ENCODE results near the gene LRBA. TPM values are rescaled to one million over a fixed set of nuclear protein-coding genes. Genes with fewer than 3 reads are reported as not detected.

LRBA gene
- polyA plus RNA-seq, 1 of the 3 experiments (the other 2 are of a cell fraction): 11.4 TPM

DNA sequence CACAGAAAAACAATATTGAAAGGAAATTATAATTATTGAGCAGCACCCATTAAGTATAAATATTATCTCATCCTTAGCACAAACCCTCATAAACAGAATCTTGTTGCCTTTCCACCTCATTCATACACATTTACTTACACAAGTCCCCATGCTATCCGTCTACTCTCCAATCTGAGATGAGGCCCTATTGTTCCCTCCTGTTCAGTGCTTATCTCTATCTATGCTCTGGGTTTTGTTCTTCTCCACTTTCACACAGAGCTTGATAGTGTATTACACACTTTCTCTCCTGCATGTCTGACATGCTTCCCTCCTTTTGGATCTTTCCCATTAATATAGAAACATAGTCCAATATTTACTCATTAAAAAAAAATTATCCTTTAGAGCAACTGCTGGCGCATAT, 671.3 kb downstream of the LRBA start:
- 94% methylated on average over 2 of the region's 2 CpGs for WGBS (ENCODE audit: low lambda C conversion rate)
- CTCF ChIA-PET: interaction anchor here (1.0 kb wide), 1 partner anchor 10 kb away, joined by 6 read pairs; no protein-coding TSS in a partner anchor
- POLR2A ChIA-PET: no interaction called here

GRCh38 chr4:150342945-150343344, 672.1 kb downstream of the LRBA start:
- 95% methylated on average over 2 of the region's 2 CpGs for WGBS (ENCODE audit: low lambda C conversion rate)
- TF ChIP-seq, protein P1, sequence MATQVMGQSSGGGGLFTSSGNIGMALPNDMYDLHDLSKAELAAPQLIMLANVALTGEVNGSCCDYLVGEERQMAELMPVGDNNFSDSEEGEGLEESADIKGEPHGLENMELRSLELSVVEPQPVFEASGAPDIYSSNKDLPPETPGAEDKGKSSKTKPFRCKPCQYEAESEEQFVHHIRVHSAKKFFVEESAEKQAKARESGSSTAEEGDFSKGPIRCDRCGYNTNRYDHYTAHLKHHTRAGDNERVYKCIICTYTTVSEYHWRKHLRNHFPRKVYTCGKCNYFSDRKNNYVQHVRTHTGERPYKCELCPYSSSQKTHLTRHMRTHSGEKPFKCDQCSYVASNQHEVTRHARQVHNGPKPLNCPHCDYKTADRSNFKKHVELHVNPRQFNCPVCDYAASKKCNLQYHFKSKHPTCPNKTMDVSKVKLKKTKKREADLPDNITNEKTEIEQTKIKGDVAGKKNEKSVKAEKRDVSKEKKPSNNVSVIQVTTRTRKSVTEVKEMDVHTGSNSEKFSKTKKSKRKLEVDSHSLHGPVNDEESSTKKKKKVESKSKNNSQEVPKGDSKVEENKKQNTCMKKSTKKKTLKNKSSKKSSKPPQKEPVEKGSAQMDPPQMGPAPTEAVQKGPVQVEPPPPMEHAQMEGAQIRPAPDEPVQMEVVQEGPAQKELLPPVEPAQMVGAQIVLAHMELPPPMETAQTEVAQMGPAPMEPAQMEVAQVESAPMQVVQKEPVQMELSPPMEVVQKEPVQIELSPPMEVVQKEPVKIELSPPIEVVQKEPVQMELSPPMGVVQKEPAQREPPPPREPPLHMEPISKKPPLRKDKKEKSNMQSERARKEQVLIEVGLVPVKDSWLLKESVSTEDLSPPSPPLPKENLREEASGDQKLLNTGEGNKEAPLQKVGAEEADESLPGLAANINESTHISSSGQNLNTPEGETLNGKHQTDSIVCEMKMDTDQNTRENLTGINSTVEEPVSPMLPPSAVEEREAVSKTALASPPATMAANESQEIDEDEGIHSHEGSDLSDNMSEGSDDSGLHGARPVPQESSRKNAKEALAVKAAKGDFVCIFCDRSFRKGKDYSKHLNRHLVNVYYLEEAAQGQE (IDR thresholded peaks at IDR 0.05; ENCODE audit: low read depth, low read length): no peak
- TF ChIP-seq RAD21 (IDR thresholded peaks at IDR 0.05; ENCODE audit: low read length) (no peak), FOSL2 (IDR thresholded peaks at IDR 0.05; ENCODE audit: borderline replicate concordance, low read depth) (no peak), USF2 (IDR thresholded peaks at IDR 0.05; ENCODE audit: borderline replicate concordance, low read depth, low read length) (no peak), CTCF (IDR thresholded peaks at IDR 0.05) (no peak)
- Histone ChIP-seq H3K9me2 (no peaks in the 10 kb centered on the region), H3K9ac (no peak overlapping the region), H3K79me2 (ENCODE audit: insufficient read depth) (no peaks in the 10 kb centered on the region), H3K4me1 (ENCODE audit: control insufficient read depth in 1 of 2, insufficient read depth in 2 of 2, low read depth in 1 of 2, low read length in 1 of 2) (peaks cover 1 to 4% of the 10 kb centered on the region in 2 experiments; a peak in 3 of 4 replicates), H3K27ac (ENCODE audit: low read depth in 2 of 2, low read length in 1 of 2) (no peak overlapping the region), H3K27me3 (ENCODE audit: insufficient read depth) (no peaks in the 10 kb centered on the region), H3K4me2 (no peak overlapping the region), H4K20me1 (ENCODE audit: insufficient read depth) (no peaks in the 10 kb centered on the region), H3K36me3 (replicated peaks in 1 of 2; ENCODE audit: control insufficient read depth in 1 of 2, insufficient read depth in 2 of 2, low read length in 1 of 2) (no peaks in the 10 kb centered on the region), H3K9me3 (no peaks in the 10 kb centered on the region), H3K4me3 (ENCODE audit: low read depth in 2 of 2, low read length in 1 of 2) (no peak overlapping the region), H2AFZ (ENCODE audit: low read depth) (no peak overlapping the region), H3F3A (replicated peaks; ENCODE audit: insufficient read depth) (peaks cover 2% of the 10 kb centered on the region)
- ChIA-PET POLR2A (no interaction called here), CTCF (no interaction called here)
- DNase-seq: no peak

More for the DNA sequence above, 671.3 kb downstream of the LRBA start:
- TF ChIP-seq, protein P2, sequence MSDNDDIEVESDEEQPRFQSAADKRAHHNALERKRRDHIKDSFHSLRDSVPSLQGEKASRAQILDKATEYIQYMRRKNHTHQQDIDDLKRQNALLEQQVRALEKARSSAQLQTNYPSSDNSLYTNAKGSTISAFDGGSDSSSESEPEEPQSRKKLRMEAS (IDR thresholded peaks at IDR 0.05; ENCODE audit: low read depth): no peak
- TF ChIP-seq RCOR1 (IDR thresholded peaks at IDR 0.05; ENCODE audit: low read length) (no peak), USF2 (IDR thresholded peaks at IDR 0.05; ENCODE audit: borderline replicate concordance, low read depth, low read length) (no peak), YY1 (IDR thresholded peaks at IDR 0.05; ENCODE audit: low read depth) (no peak), FOXM1 (IDR thresholded peaks at IDR 0.05; ENCODE audit: low read depth) (no peak), NFIC (IDR thresholded peaks at IDR 0.05; ENCODE audit: borderline replicate concordance) (no peak), SMC3 (IDR thresholded peaks at IDR 0.05; ENCODE audit: low read depth, low read length) (no peak), NRF1 (IDR thresholded peaks at IDR 0.05; ENCODE audit: low read depth, low read length) (no peak), EP300 (IDR thresholded peaks at IDR 0.05; ENCODE audit: borderline replicate concordance in 1 of 2, low read depth in 1 of 2, low read length in 1 of 2) (no peak), ELF1 (IDR thresholded peaks at IDR 0.05) (no peak), FOSL2 (IDR thresholded peaks at IDR 0.05; ENCODE audit: borderline replicate concordance, low read depth) (no peak), IRF3 (IDR thresholded peaks at IDR 0.05; ENCODE audit: low read depth, low read length) (no peak), SIN3A (IDR thresholded peaks at IDR 0.05; ENCODE audit: borderline replicate concordance, low read depth, low read length) (no peak)
- TF ChIP-seq, protein P3, sequence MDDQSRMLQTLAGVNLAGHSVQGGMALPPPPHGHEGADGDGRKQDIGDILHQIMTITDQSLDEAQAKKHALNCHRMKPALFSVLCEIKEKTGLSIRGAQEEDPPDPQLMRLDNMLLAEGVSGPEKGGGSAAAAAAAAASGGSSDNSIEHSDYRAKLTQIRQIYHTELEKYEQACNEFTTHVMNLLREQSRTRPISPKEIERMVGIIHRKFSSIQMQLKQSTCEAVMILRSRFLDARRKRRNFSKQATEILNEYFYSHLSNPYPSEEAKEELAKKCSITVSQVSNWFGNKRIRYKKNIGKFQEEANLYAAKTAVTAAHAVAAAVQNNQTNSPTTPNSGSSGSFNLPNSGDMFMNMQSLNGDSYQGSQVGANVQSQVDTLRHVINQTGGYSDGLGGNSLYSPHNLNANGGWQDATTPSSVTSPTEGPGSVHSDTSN (IDR thresholded peaks at IDR 0.05): no peak
- Histone ChIP-seq H3K27me3 (ENCODE audit: insufficient read depth) (no peaks in the 10 kb centered on the region), H4K20me1 (ENCODE audit: insufficient read depth) (no peaks in the 10 kb centered on the region), H3K4me2 (no peak overlapping the region), H3K9me2 (no peaks in the 10 kb centered on the region), H3K9me3 (no peaks in the 10 kb centered on the region), H3K27ac (ENCODE audit: low read depth in 2 of 2, low read length in 1 of 2) (no peak overlapping the region), H3F3A (replicated peaks; ENCODE audit: insufficient read depth) (peaks cover 11% of the 10 kb centered on the region), H3K36me3 (replicated peaks in 1 of 2; ENCODE audit: control insufficient read depth in 1 of 2, insufficient read depth in 2 of 2, low read length in 1 of 2) (no peaks in the 10 kb centered on the region), H3K9ac (no peak overlapping the region), H2AFZ (ENCODE audit: low read depth) (no peak overlapping the region), H3K4me3 (ENCODE audit: low read depth in 2 of 2, low read length in 1 of 2) (no peak overlapping the region), H3K4me1 (ENCODE audit: control insufficient read depth in 1 of 2, insufficient read depth in 2 of 2, low read depth in 1 of 2, low read length in 1 of 2) (peaks cover 0 to 8% of the 10 kb centered on the region in 2 experiments; a peak in 1 of 4 replicates), H3K79me2 (ENCODE audit: insufficient read depth) (no peaks in the 10 kb centered on the region)
- no peak for DNase-seq

Data from SK-N-SH (cell line).